GM21360 (cell line): Measurements from ENCODE around the gene TNFRSF6B.

Experiments used
- ATAC-seq: cut with Tn5 transposase; IDR thresholded peaks from one replicate; pipeline ENCODE4 v1.9.1; 2021; ENCODE audit warnings: mild to moderate bottlenecking, moderate library complexity; ENCODE audit not compliant: unreplicated experiment

TNFRSF6B gene

GRCh38 chr20:63682384-63683139, 13.9 kb upstream of the TNFRSF6B start:
- ATAC-seq: no peak

- ATAC-seq: no peak
These were observed 11.0 kb upstream of the TNFRSF6B start for GRCh38 chr20:63685269-63686026.

- ATAC-seq: no peak
These were observed 10.4 kb upstream of the TNFRSF6B start for GRCh38 chr20:63686094-63686491.

- no peak for ATAC-seq
These were observed 9.7 kb upstream of the TNFRSF6B start for GRCh38 chr20:63686492-63687321.

- ATAC-seq: no peak
These were observed 8.9 kb upstream of the TNFRSF6B start for GRCh38 chr20:63687419-63688178.

GRCh38 chr20:63688228-63689045, 8.0 kb upstream of the TNFRSF6B start:
- no peak for ATAC-seq

- no peak for ATAC-seq
These were observed 7.1 kb upstream of the TNFRSF6B start for GRCh38 chr20:63689046-63690002.

GRCh38 chr20:63690003-63690897, 6.2 kb upstream of the TNFRSF6B start:
- ATAC-seq: no peak

GRCh38 chr20:63690898-63691710, 5.3 kb upstream of the TNFRSF6B start:
- no peak for ATAC-seq

GRCh38 chr20:63691711-63692435, 4.6 kb upstream of the TNFRSF6B start:
- no peak for ATAC-seq

- no peak for ATAC-seq
These were observed 3.9 kb upstream of the TNFRSF6B start for GRCh38 chr20:63692436-63693082.

GRCh38 chr20:63693083-63693732, 3.2 kb upstream of the TNFRSF6B start:
- ATAC-seq: no peak

GRCh38 chr20:63693733-63694583, 2.5 kb upstream of the TNFRSF6B start:
- no peak for ATAC-seq
